ENCODE data around the gene ELK4.

DNA sequence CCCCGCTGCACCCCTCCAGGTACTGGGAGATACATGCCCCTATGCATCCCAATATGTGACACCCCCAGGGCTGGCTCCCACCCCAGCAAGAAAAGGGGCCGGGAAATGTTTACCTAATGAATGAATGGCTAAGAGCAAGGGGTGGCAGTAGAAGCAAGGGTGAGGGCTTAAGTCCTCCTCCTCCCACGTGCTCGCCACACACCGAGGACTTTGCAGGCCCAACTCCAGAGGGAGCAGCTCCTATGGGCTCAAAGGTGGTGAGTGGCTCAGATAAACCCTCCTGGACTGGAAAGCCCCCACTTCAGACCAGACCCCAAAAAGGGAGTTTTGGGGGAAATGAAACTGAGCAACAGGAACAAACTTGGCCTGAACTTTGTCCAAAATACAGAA, 37.1 kb upstream of the ELK4 start:
- TF ChIP-seq, protein P1, sequence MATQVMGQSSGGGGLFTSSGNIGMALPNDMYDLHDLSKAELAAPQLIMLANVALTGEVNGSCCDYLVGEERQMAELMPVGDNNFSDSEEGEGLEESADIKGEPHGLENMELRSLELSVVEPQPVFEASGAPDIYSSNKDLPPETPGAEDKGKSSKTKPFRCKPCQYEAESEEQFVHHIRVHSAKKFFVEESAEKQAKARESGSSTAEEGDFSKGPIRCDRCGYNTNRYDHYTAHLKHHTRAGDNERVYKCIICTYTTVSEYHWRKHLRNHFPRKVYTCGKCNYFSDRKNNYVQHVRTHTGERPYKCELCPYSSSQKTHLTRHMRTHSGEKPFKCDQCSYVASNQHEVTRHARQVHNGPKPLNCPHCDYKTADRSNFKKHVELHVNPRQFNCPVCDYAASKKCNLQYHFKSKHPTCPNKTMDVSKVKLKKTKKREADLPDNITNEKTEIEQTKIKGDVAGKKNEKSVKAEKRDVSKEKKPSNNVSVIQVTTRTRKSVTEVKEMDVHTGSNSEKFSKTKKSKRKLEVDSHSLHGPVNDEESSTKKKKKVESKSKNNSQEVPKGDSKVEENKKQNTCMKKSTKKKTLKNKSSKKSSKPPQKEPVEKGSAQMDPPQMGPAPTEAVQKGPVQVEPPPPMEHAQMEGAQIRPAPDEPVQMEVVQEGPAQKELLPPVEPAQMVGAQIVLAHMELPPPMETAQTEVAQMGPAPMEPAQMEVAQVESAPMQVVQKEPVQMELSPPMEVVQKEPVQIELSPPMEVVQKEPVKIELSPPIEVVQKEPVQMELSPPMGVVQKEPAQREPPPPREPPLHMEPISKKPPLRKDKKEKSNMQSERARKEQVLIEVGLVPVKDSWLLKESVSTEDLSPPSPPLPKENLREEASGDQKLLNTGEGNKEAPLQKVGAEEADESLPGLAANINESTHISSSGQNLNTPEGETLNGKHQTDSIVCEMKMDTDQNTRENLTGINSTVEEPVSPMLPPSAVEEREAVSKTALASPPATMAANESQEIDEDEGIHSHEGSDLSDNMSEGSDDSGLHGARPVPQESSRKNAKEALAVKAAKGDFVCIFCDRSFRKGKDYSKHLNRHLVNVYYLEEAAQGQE (IDR thresholded peaks at IDR 0.05; ENCODE audit: unreplicated experiment) = no peak
- TF ChIP-seq, protein P2, sequence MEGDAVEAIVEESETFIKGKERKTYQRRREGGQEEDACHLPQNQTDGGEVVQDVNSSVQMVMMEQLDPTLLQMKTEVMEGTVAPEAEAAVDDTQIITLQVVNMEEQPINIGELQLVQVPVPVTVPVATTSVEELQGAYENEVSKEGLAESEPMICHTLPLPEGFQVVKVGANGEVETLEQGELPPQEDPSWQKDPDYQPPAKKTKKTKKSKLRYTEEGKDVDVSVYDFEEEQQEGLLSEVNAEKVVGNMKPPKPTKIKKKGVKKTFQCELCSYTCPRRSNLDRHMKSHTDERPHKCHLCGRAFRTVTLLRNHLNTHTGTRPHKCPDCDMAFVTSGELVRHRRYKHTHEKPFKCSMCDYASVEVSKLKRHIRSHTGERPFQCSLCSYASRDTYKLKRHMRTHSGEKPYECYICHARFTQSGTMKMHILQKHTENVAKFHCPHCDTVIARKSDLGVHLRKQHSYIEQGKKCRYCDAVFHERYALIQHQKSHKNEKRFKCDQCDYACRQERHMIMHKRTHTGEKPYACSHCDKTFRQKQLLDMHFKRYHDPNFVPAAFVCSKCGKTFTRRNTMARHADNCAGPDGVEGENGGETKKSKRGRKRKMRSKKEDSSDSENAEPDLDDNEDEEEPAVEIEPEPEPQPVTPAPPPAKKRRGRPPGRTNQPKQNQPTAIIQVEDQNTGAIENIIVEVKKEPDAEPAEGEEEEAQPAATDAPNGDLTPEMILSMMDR (conservative IDR thresholded peaks at IDR 0.05; ENCODE audit: low read depth in 2 of 2) = 0 out of 4 replicates have a peak, but pooled peaks of 1 of the 2 experiments have one; percentile 12
- TF ChIP-seq EZH2 (IDR thresholded peaks at IDR 0.05; ENCODE audit: low read depth, unreplicated experiment) = no peak
- no peak for TF ChIP-seq EZH2phosphoT487 (IDR thresholded peaks at IDR 0.05; ENCODE audit: unreplicated experiment)
- TF ChIP-seq POLR2AphosphoS5 (IDR thresholded peaks at IDR 0.05; ENCODE audit: low read depth) = no peak
- no peak for TF ChIP-seq ZNF331 (CRISPR knock-in tag; IDR thresholded peaks at IDR 0.05; ENCODE audit: low read depth)
- no peak for TF ChIP-seq JUNB (IDR thresholded peaks at IDR 0.05; ENCODE audit: unreplicated experiment)
- TF ChIP-seq, protein P3, sequence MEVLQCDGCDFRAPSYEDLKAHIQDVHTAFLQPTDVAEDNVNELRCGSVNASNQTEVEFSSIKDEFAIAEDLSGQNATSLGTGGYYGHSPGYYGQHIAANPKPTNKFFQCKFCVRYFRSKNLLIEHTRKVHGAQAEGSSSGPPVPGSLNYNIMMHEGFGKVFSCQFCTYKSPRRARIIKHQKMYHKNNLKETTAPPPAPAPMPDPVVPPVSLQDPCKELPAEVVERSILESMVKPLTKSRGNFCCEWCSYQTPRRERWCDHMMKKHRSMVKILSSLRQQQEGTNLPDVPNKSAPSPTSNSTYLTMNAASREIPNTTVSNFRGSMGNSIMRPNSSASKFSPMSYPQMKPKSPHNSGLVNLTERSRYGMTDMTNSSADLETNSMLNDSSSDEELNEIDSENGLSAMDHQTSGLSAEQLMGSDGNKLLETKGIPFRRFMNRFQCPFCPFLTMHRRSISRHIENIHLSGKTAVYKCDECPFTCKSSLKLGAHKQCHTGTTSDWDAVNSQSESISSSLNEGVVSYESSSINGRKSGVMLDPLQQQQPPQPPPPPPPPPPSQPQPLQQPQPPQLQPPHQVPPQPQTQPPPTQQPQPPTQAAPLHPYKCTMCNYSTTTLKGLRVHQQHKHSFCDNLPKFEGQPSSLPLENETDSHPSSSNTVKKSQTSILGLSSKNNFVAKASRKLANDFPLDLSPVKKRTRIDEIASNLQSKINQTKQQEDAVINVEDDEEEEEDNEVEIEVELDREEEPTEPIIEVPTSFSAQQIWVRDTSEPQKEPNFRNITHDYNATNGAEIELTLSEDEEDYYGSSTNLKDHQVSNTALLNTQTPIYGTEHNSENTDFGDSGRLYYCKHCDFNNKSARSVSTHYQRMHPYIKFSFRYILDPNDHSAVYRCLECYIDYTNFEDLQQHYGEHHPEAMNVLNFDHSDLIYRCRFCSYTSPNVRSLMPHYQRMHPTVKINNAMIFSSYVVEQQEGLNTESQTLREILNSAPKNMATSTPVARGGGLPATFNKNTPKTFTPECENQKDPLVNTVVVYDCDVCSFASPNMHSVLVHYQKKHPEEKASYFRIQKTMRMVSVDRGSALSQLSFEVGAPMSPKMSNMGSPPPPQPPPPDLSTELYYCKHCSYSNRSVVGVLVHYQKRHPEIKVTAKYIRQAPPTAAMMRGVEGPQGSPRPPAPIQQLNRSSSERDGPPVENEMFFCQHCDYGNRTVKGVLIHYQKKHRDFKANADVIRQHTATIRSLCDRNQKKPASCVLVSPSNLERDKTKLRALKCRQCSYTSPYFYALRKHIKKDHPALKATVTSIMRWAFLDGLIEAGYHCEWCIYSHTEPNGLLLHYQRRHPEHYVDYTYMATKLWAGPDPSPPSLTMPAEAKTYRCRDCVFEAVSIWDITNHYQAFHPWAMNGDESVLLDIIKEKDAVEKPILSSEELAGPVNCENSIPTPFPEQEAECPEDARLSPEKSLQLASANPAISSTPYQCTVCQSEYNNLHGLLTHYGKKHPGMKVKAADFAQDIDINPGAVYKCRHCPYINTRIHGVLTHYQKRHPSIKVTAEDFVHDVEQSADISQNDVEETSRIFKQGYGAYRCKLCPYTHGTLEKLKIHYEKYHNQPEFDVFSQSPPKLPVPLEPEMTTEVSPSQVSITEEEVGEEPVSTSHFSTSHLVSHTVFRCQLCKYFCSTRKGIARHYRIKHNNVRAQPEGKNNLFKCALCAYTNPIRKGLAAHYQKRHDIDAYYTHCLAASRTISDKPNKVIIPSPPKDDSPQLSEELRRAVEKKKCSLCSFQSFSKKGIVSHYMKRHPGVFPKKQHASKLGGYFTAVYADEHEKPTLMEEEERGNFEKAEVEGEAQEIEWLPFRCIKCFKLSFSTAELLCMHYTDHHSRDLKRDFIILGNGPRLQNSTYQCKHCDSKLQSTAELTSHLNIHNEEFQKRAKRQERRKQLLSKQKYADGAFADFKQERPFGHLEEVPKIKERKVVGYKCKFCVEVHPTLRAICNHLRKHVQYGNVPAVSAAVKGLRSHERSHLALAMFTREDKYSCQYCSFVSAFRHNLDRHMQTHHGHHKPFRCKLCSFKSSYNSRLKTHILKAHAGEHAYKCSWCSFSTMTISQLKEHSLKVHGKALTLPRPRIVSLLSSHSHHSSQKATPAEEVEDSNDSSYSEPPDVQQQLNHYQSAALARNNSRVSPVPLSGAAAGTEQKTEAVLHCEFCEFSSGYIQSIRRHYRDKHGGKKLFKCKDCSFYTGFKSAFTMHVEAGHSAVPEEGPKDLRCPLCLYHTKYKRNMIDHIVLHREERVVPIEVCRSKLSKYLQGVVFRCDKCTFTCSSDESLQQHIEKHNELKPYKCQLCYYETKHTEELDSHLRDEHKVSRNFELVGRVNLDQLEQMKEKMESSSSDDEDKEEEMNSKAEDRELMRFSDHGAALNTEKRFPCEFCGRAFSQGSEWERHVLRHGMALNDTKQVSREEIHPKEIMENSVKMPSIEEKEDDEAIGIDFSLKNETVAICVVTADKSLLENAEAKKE (CRISPR knock-in tag; IDR thresholded peaks at IDR 0.05) = no peak
- TF ChIP-seq CREB1 (CRISPR knock-in tag; IDR thresholded peaks at IDR 0.05; ENCODE audit: low read depth) = no peak

Measured in GM23338 (cell line).